Activated CD4-positive, alpha-beta memory T cell treated with anti-CD3 and anti-CD28 coated beads for 36 hours (primary cell): ENCODE measurements around the gene NR1I2. TPM values are rescaled to one million over a fixed set of nuclear protein-coding genes. Genes with fewer than 3 reads are reported as not detected.

Source experiments
- CTCF ChIA-PET: fragments of 350-600 bp; sonication (Branson Sonifier 250); formaldehyde crosslinking; loops from one replicate; lab custom pipeline; 2021; ENCODE audit warnings: antibody characterized with exemption, inconsistent platforms; lab: Charles Lee
- POLR2A ChIA-PET: fragments of 350-600 bp; sonication (Branson Sonifier 250); formaldehyde crosslinking; loops from one replicate; lab custom pipeline; 2021; ENCODE audit warnings: antibody characterized with exemption; lab: Charles Lee
- DNase-seq: peaks from one replicate; pipeline ENCODE4 v3.0.0-alpha.2; 2020
- H3K27ac Mint-ChIP-seq: one replicate; pipeline ENCODE4 v1.8.0; 2021; ENCODE audit warnings: mixed read lengths
- H3K27me3 Mint-ChIP-seq: one replicate; pipeline ENCODE4 v1.8.0; 2021; ENCODE audit warnings: mixed read lengths
- H3K36me3 Mint-ChIP-seq: one replicate; pipeline ENCODE4 v1.8.0; 2021; ENCODE audit warnings: mixed read lengths
- H3K4me1 Mint-ChIP-seq: one replicate; pipeline ENCODE4 v1.8.0; 2021; ENCODE audit warnings: low read depth, mixed read lengths
- H3K4me3 Mint-ChIP-seq: one replicate; pipeline ENCODE4 v1.8.0; 2021; ENCODE audit warnings: mild to moderate bottlenecking, mixed read lengths
- H3K9me3 Mint-ChIP-seq: one replicate; pipeline ENCODE4 v1.8.0; 2021; ENCODE audit warnings: mixed read lengths
- intact Hi-C: fragments of 100-400 bp; cut with micrococcal nuclease; formaldehyde crosslinking; loops from one replicate; pipeline ENCODE4 v1.15.1; 2023
- total RNA-seq, 2 experiments: library from RNA; stranded (reverse); gene quantifications; one replicate each; pipeline ENCODE4 v1.2.3, GENCODE V29; 2021

Gene NR1I2
- total RNA-seq, 2 experiments from 2014 or later = 0.36 to 0.39 TPM

DNA sequence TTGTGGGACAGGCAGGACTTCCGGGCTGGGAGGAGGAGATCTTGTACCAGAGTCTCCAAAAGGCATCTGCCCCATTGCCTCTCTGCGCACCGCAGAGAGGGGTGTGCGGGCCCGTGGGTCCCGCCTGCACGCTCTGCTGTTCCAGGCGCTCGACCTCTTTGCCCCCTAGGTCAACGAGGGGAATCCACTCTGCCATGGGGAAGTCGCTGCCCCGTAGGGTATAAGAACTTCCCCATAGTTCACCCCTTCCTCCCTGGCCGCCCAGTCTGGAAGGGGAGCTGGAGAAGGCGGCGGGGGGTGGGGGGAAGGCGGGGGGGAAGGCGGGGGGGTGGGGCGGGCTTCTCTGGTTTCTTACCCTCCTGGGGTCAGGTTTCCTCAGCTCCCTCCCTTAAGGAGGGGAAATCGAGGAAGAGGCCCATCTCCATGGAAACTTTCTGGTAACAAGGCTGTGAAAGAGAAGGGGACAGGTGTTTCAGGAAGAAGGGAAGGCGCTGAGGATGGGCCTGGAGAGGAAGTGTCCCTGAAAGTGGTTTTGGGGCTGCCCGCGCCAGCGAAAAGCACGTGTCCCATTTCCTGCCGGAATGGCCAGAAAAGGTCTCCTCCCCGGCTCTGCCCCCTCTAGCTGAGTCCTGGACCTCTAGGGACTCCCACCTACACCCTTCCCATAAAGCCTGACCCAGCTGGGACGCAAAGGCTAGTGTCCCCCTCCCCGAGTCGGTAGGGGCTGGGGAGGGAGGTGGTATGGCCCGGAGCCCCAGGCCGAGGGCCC, 27.5 kb downstream of the NR1I2 start:
- no peak overlapping the region for H3K27ac Mint-ChIP-seq
- H3K27me3 Mint-ChIP-seq = no peaks in the 10 kb centered on the region
- POLR2A ChIA-PET = interaction anchor here (0.7 to 1.1 kb wide), 2 partner anchors 8 to 9 kb away, joined by 3 read pairs; no protein-coding TSS in a partner anchor
- H3K4me3 Mint-ChIP-seq = peak overlapping the region; percentile 68
- DNase-seq = peak; percentile 34
- no peaks in the 10 kb centered on the region for H3K9me3 Mint-ChIP-seq
- intact Hi-C loops = loop anchor here (5.0 kb wide), 1 partner anchor 107 kb away; the partner anchor contains the start of gene CFAP91
- no peaks in the 10 kb centered on the region for H3K36me3 Mint-ChIP-seq
- H3K4me1 Mint-ChIP-seq = peaks cover 11% of the 10 kb centered on the region
- CTCF ChIA-PET = interaction anchor here (1.2 to 1.9 kb wide), 3 partner anchors 10 to 749 kb away, joined by 3 to 9 read pairs (median 4); no protein-coding TSS in a partner anchor

DNA sequence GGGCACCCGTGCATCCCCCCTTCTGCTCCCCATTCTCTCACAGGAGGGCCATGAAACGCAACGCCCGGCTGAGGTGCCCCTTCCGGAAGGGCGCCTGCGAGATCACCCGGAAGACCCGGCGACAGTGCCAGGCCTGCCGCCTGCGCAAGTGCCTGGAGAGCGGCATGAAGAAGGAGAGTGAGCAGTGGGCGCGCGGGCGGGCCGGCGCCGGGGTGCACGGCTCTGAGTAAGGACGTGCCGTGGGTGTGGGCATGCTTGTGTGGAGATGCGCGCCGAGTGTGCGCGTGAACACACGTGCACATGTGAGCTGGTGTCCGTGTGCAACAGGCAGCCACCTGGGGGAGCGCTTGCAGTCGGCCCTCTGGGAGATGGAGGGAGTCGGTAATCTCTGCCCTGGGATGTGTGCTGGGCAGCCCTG, 28.1 kb downstream of the NR1I2 start:
- no peaks in the 10 kb centered on the region for H3K36me3 Mint-ChIP-seq
- DNase-seq = peak; percentile 72
- H3K9me3 Mint-ChIP-seq = no peaks in the 10 kb centered on the region
- POLR2A ChIA-PET = interaction anchor here (1.0 to 1.1 kb wide), 2 partner anchors 9 to 346 kb away, joined by 3 read pairs; partner anchors contain the start of gene TMEM39A
- H3K27ac Mint-ChIP-seq = peak overlapping the region; percentile 31
- peaks cover 11% of the 10 kb centered on the region for H3K4me1 Mint-ChIP-seq
- no peaks in the 10 kb centered on the region for H3K27me3 Mint-ChIP-seq
- H3K4me3 Mint-ChIP-seq = peak overlapping the region; percentile 68
- CTCF ChIA-PET = interaction anchor here (1.1 to 1.9 kb wide), 4 partner anchors 9 to 749 kb away, joined by 3 to 9 read pairs (median 4); no protein-coding TSS in a partner anchor
- intact Hi-C loops = loop anchor here (5.0 kb wide), 1 partner anchor 108 kb away; the partner anchor contains the start of gene CFAP91

DNA sequence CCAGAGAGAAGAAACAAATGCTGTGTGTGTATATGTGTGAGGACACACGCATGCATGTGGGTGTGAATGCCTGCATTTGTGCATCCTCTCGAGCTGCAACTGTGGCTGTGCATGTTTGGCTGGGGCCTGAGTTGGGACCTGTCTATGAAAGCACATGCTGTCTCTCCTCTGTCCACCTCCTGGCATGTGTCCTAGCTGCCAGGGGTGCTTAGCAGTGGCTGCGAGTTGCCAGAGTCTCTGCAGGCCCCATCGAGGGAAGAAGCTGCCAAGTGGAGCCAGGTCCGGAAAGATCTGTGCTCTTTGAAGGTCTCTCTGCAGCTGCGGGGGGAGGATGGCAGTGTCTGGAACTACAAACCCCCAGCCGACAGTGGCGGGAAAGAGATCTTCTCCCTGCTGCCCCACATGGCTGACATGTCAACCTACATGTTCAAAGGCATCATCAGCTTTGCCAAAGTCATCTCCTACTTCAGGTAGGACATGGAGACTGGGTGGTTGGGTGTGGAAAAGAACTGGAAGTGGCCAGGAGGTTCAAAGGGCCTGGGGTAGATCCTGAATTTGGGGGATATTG, 30.7 kb downstream of the NR1I2 start:
- Mint-ChIP-seq H3K4me3 (no peak overlapping the region), H3K27me3 (no peaks in the 10 kb centered on the region), H3K36me3 (no peaks in the 10 kb centered on the region), H3K4me1 (peaks cover 11% of the 10 kb centered on the region), H3K9me3 (no peaks in the 10 kb centered on the region), H3K27ac (no peak overlapping the region)
- intact Hi-C loops = loop anchor here (5.0 kb wide), 1 partner anchor 110 kb away; the partner anchor contains the start of gene CFAP91
- DNase-seq = no peak
- ChIA-PET CTCF (no interaction called here), POLR2A (no interaction called here)

DNA sequence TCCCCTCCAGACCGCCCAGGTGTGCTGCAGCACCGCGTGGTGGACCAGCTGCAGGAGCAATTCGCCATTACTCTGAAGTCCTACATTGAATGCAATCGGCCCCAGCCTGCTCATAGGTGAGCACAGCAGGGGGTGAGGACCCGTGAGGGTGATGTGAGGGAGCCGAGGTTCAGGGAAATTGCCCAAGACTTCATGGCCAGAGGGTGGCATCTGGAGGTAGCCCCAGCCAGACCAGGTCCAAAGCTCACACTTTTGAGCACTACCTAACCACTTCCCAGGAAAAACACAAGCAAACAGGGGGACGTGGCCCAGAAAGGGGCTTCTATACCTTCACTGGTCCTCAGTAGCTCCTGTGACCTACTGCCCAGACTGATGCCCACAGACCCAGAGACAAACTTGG, 33.8 kb downstream of the NR1I2 start:
- intact Hi-C loops = no loop called here

DNA sequence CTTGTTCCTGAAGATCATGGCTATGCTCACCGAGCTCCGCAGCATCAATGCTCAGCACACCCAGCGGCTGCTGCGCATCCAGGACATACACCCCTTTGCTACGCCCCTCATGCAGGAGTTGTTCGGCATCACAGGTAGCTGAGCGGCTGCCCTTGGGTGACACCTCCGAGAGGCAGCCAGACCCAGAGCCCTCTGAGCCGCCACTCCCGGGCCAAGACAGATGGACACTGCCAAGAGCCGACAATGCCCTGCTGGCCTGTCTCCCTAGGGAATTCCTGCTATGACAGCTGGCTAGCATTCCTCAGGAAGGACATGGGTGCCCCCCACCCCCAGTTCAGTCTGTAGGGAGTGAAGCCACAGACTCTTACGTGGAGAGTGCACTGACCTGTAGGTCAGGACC, 35.2 kb downstream of the NR1I2 start:
- no peaks in the 10 kb centered on the region for H3K27me3 Mint-ChIP-seq
- H3K9me3 Mint-ChIP-seq = no peaks in the 10 kb centered on the region
- no peak overlapping the region for H3K4me3 Mint-ChIP-seq
- H3K36me3 Mint-ChIP-seq = no peaks in the 10 kb centered on the region
- H3K4me1 Mint-ChIP-seq = peaks cover 2% of the 10 kb centered on the region
- POLR2A ChIA-PET = no interaction called here
- intact Hi-C loops = no loop called here
- CTCF ChIA-PET = interaction anchor here (0.7 kb wide), 1 partner anchor 123 kb away, joined by 3 read pairs; no protein-coding TSS in a partner anchor
- no peak overlapping the region for H3K27ac Mint-ChIP-seq
- no peak for DNase-seq

More for the DNA sequence above, 33.8 kb downstream of the NR1I2 start:
- Mint-ChIP-seq H3K27me3 (no peaks in the 10 kb centered on the region), H3K36me3 (no peaks in the 10 kb centered on the region), H3K4me3 (no peak overlapping the region), H3K27ac (no peak overlapping the region), H3K9me3 (no peaks in the 10 kb centered on the region), H3K4me1 (peaks cover under 1% of the 10 kb centered on the region)
- CTCF ChIA-PET = no interaction called here
- no peak for DNase-seq
- POLR2A ChIA-PET = no interaction called here

DNA sequence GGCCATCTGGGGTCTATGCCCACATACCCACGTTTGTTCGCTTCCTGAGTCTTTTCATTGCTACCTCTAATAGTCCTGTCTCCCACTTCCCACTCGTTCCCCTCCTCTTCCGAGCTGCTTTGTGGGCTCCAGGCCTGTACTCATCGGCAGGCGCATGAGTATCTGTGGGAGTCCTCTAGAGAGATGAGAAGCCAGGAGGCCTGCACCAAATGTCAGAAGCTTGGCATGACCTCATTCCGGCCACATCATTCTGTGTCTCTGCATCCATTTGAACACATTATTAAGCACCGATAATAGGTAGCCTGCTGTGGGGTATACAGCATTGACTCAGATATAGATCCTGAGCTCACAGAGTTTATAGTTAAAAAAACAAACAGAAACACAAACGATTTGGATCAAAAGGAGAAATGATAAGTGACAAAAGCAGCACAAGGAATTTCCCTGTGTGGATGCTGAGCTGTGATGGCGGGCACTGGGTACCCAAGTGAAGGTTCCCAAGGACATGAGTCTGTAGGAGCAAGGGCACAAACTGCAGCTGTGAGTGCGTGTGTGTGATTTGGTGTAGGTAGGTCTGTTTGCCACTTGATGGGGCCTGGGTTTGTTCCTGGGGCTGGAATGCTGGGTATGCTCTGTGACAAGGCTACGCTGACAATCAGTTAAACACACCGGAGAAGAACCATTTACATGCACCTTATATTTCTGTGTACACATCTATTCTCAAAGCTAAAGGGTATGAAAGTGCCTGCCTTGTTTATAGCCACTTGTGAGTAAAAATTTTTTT, 35.9 kb downstream of the NR1I2 start:
- Mint-ChIP-seq H3K9me3 (no peaks in the 10 kb centered on the region), H3K27ac (no peak overlapping the region), H3K36me3 (no peaks in the 10 kb centered on the region), H3K27me3 (no peaks in the 10 kb centered on the region), H3K4me3 (no peak overlapping the region), H3K4me1 (peaks cover 2% of the 10 kb centered on the region)
- CTCF ChIA-PET = interaction anchor here (0.7 kb wide), 2 partner anchors 124 to 319 kb away, joined by 3 read pairs; no protein-coding TSS in a partner anchor
- POLR2A ChIA-PET = interaction anchor here (0.6 kb wide), 1 partner anchor 8 kb away, joined by 3 read pairs; no protein-coding TSS in a partner anchor
- intact Hi-C loops = no loop called here
- DNase-seq = no peak

DNA sequence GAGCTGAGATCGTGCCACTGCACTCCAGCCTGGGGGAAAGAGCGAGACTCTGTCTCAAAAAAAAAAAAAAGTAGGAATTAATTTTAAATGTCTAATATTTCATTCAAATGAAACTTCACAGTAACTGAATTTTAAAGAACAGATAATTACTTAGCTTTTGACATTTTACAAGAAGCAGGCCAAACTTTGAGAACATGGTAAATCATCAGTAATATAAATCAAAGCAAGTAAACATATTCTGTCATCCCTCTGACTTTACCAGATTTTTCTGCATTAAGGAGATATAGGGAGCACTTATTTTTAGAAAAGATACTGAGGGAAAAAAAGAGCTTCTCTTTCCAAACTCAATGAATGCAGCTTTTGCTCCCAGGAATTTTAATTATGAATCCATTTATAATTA, 37.0 kb downstream of the NR1I2 start:
- no peak for DNase-seq
- no peaks in the 10 kb centered on the region for H3K27me3 Mint-ChIP-seq
- no peaks in the 10 kb centered on the region for H3K9me3 Mint-ChIP-seq
- no peak overlapping the region for H3K4me3 Mint-ChIP-seq
- ChIA-PET POLR2A (interaction anchor here (0.6 to 1.0 kb wide), 2 partner anchors 9 to 190 kb away, joined by 3 read pairs; no protein-coding TSS in a partner anchor), CTCF (interaction anchor here (0.6 to 2.3 kb wide), 5 partner anchors 8 to 328 kb away, joined by 3 to 9 read pairs (median 4); no protein-coding TSS in a partner anchor)
- no peaks in the 10 kb centered on the region for H3K36me3 Mint-ChIP-seq
- intact Hi-C loops = no loop called here
- no peak overlapping the region for H3K27ac Mint-ChIP-seq
- peaks cover 2% of the 10 kb centered on the region for H3K4me1 Mint-ChIP-seq

DNA sequence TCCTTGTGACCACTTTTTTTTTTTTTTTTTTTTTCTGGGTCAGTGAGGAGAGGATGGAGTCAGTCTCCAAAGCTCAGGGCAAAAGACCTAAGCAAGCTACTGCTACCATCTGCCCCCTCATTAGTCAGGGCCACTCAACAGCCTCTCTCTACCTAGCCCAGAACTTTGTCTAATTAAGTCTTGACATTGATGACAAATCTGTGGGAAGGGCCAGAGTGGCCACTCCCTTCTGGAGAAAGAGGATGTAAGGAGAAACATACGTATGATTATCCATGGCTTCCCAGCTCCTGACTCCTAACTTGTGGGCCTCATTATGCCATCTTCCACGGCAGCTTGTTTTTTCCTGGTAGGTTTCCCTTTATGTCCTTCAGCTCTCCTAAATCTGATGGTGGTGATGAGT, 37.9 kb downstream of the NR1I2 start:
- H3K4me3 Mint-ChIP-seq = no peak overlapping the region
- intact Hi-C loops = loop anchor here (2.0 to 5.0 kb wide), 4 partner anchors 272 to 597 kb away; partner anchors contain the start of gene GSK3B
- H3K4me1 Mint-ChIP-seq = peaks cover 2% of the 10 kb centered on the region
- peaks cover 1% of the 10 kb centered on the region for H3K36me3 Mint-ChIP-seq
- H3K27me3 Mint-ChIP-seq = no peaks in the 10 kb centered on the region
- H3K9me3 Mint-ChIP-seq = no peaks in the 10 kb centered on the region
- no peak overlapping the region for H3K27ac Mint-ChIP-seq
- ChIA-PET CTCF (interaction anchor here (0.8 to 2.3 kb wide), 4 partner anchors 9 to 327 kb away, joined by 3 to 9 read pairs (median 6); no protein-coding TSS in a partner anchor), POLR2A (no interaction called here)
- DNase-seq = no peak

DNA sequence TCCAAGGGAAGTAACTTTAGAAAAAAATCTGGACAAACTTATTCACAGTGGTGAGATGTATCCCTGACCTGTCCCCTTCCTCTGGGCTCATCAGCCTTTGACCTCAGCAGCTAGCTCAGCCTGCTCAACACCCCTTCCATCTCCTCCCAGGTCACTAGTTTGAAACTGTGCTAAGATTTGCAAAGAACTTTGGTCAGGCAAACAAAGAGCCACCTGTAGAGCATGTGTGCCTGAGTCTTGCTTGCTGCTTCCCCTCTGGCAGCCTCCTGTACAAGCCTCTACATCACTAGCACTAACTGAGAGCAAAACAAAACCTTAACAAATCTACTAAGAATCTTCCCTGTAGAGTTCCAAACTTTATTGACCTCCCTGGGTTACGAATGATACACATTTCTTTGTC, 43.9 kb downstream of the NR1I2 start:
- Mint-ChIP-seq H3K4me1 (peaks cover 2% of the 10 kb centered on the region), H3K36me3 (peaks cover 6% of the 10 kb centered on the region), H3K9me3 (no peaks in the 10 kb centered on the region), H3K27ac (no peak overlapping the region), H3K4me3 (no peak overlapping the region), H3K27me3 (no peaks in the 10 kb centered on the region)
- POLR2A ChIA-PET = no interaction called here
- CTCF ChIA-PET = interaction anchor here (0.7 kb wide), 1 partner anchor 66 kb away, joined by 3 read pairs; no protein-coding TSS in a partner anchor
- intact Hi-C loops = no loop called here
- DNase-seq = no peak

DNA sequence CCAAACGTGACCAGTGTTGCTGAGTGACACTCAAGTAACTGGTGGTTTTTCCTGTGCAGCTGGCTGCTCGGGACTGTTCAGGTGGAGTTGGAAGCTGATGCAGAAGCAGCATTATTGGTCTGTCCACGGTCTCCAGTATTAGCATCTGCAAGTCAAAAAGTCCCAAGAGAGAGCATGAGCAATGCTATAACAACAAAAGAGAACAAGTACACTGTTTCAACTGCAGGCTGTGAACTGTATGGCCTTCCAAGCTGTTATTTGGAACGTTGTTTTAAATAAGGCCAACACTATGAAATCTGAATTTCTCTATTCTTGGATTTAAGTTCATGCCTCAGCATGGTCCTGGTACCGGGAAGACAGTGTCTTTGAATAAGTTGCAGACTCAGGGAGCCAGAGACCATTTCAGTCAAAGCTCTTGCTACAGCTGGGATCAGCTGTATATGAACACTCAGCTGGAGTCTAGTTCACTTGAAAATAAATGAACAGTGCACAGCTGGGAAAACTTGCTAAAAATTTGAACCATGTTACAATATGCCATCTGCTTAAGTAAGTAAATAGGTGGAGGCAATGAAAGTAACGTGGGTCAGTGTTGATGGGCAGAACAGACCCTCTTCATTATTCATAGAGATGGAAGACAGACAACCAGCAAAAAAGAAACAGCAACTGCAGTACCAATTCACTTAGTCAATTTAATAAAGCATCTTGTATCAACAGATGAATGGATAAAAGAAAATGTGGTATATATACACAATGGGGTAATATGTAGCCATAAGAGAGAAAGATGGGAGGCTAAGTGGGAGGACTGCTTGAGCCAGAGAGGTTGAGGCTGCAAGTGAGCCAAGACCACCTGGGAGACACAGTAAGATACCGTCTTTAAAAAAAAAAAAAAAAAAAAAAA, 45.1 kb downstream of the NR1I2 start:
- ChIA-PET POLR2A (no interaction called here), CTCF (no interaction called here)
- Mint-ChIP-seq H3K36me3 (peaks cover 6% of the 10 kb centered on the region), H3K9me3 (no peaks in the 10 kb centered on the region), H3K27me3 (no peaks in the 10 kb centered on the region), H3K4me3 (no peak overlapping the region), H3K4me1 (no peaks in the 10 kb centered on the region), H3K27ac (no peak overlapping the region)
- intact Hi-C loops = no loop called here
- DNase-seq = no peak
